Kidney (tissue), 14 donors: Measurements from ENCODE around the gene KLHL25. TPM values are rescaled to one million over a fixed set of nuclear protein-coding genes. Genes with fewer than 3 reads are reported as not detected.
A peak's percentile ranks its signal among the peaks of the same experiment; 100 is the strongest.

Experiments
- DNase-seq, 5 donors: peaks; one replicate each; pipeline ENCODE4 v3.0.0-alpha.2; 2013 to 2020
- FAIRE-seq: peaks from 2 replicates; lab custom pipeline; 2012; peaks lifted over from hg19 to GRCh38; lab: Jason Lieb, UNC
- H3K27ac ChIP-seq, 2 donors: one replicate each; pipeline ENCODE4 v1.7.0; 2013; ENCODE audit warnings: low read depth in 2 of 2, low read length in 2 of 2, inconsistent platforms in 1 of 2
- H3K27me3 ChIP-seq: one replicate; pipeline ENCODE4 v1.7.1; 2013; ENCODE audit warnings: low read length, inconsistent platforms; ENCODE audit not compliant: control insufficient read depth, insufficient read depth
- H3K36me3 ChIP-seq, 3 donors: one replicate each; pipeline versions ENCODE4 v1.7.0 to v1.7.1; 2013; ENCODE audit warnings: low read length in 3 of 3, control low read depth in 1 of 3, inconsistent platforms in 1 of 3; ENCODE audit not compliant: insufficient read depth in 3 of 3, control insufficient read depth in 2 of 3
- H3K4me1 ChIP-seq, 3 donors: one replicate each; pipeline versions ENCODE4 v1.7.0 to v1.7.1; 2013; ENCODE audit warnings: low read length in 3 of 3, inconsistent platforms in 1 of 3, low read depth in 1 of 3; ENCODE audit not compliant: control insufficient read depth in 2 of 3, insufficient read depth in 2 of 3
- H3K4me3 ChIP-seq, 3 donors: one replicate each; pipeline versions ENCODE4 v1.7.0 to v1.8.1; 2013; ENCODE audit warnings: low read length in 3 of 3, control low read depth in 1 of 3, inconsistent platforms in 1 of 3
- H3K9ac ChIP-seq, 3 donors: one replicate each; pipeline versions ENCODE4 v1.7.0 to v1.7.1; 2013; ENCODE audit warnings: low read length in 3 of 3, control low read depth in 1 of 3, inconsistent platforms in 1 of 3
- H3K9me3 ChIP-seq, 3 donors: one replicate each; pipeline versions ENCODE4 v1.7.0 to v1.7.1; 2013; ENCODE audit warnings: low read length in 3 of 3, control low read depth in 1 of 3, inconsistent platforms in 1 of 3; ENCODE audit not compliant: control insufficient read depth in 2 of 3, insufficient read depth in 1 of 3
- CTCF ChIP-seq: IDR thresholded peaks from 3 replicates; pipeline ENCODE4 v1.5.1; 2012; ENCODE audit warnings: mild to moderate bottlenecking, moderate library complexity, borderline replicate concordance; ENCODE audit not compliant: insufficient read depth; ENCODE audit errors: extremely low read depth
- intact Hi-C: fragments of 100-400 bp; cut with DNase I; formaldehyde crosslinking; loops from one replicate; pipeline ENCODE4 v1.11.1; 2022
- polyA plus RNA-seq: library from polyadenylated mRNA; stranded (reverse); fragments of 350-450 nt; fragmentation: Illumina TruSeq; extraction: RNeasy Lipid Tissue Mini Kit (QIAGEN cat#74804); gene quantifications from one replicate; pipeline ENCODE4 v1.2.3, GENCODE V29; 2014; ENCODE audit warnings: low read depth, low replicate concordance; ENCODE audit not compliant: insufficient read depth
- total RNA-seq: library from RNA; stranded (reverse); fragmentation: NEBNext Ultra II Directional; extraction: Animal tissue kit (Norgen Biotek cat#: 25700); gene quantifications from one replicate; pipeline ENCODE4 v1.2.1, GENCODE V29; 2021
- donor health status: control.
- donor health status: control.
- donor health status: control.
- donor health status: control.
- donor health status: control.
- donor health status: DM: yes; HTN: yes; CAD: no.
- donor health status: Normal renal cell carcinoma (clear cell type).

KLHL25 gene
- total and polyA plus RNA-seq, 2 donors from 2014 or later, result 5.3 to 8.4 TPM

GRCh38 chr15:85840079-85840801 is 45.5 kb upstream of the KLHL25 start:
- no peak for FAIRE-seq
- Histone ChIP-seq H3K9ac (no peak overlapping the region), H3K4me1 (peaks cover 0 to 6% (median 6%) of the 10 kb centered on the region in 3 donors), H3K9me3 (no peaks in the 10 kb centered on the region), H3K27ac (no peak overlapping the region), H3K4me3 (peak overlapping the region; percentile 23 to 61 (median 40)), H3K36me3 (no peaks in the 10 kb centered on the region), H3K27me3 (no peaks in the 10 kb centered on the region)
- TF ChIP-seq CTCF, result peak; percentile 90
- intact Hi-C loops, result no loop called here
- peak; percentile 93 to 95 (median 94) for DNase-seq

GRCh38 chr15:85839643-85840042 is 44.9 kb upstream of the KLHL25 start:
- H3K27me3 ChIP-seq, result no peaks in the 10 kb centered on the region
- no peaks in the 10 kb centered on the region for H3K9me3 ChIP-seq
- intact Hi-C loops, result no loop called here
- TF ChIP-seq CTCF, result no peak
- H3K4me1 ChIP-seq, result peaks cover 0 to 6% (median 6%) of the 10 kb centered on the region in 3 donors
- no peak for DNase-seq
- H3K27ac ChIP-seq, result no peak overlapping the region
- no peak for FAIRE-seq
- H3K9ac ChIP-seq, result no peak overlapping the region
- no peaks in the 10 kb centered on the region for H3K36me3 ChIP-seq
- no peak overlapping the region for H3K4me3 ChIP-seq

GRCh38 chr15:85838655-85839054 is 43.9 kb upstream of the KLHL25 start:
- H3K4me3 ChIP-seq, result no peak overlapping the region
- DNase-seq (peak in 1 of 5 donors; percentile 15), FAIRE-seq (no peak)
- no peaks in the 10 kb centered on the region for H3K36me3 ChIP-seq
- H3K27ac ChIP-seq, result no peak overlapping the region
- intact Hi-C loops, result no loop called here
- H3K4me1 ChIP-seq, result peaks cover 0 to 6% (median 6%) of the 10 kb centered on the region in 3 donors
- TF ChIP-seq CTCF, result no peak
- no peaks in the 10 kb centered on the region for H3K27me3 ChIP-seq
- no peaks in the 10 kb centered on the region for H3K9me3 ChIP-seq
- no peak overlapping the region for H3K9ac ChIP-seq
